H1 (cell line): ENCODE results near the gene MRPS5. TPM values are rescaled to one million over a fixed set of nuclear protein-coding genes. Genes with fewer than 3 reads are reported as not detected.

Source experiments
- CTCF ChIA-PET: fragments of 300-600 bp; sonication (Branson Sonifier 250); formaldehyde crosslinking; loops from one replicate; lab custom pipeline; 2021; ENCODE audit not compliant: partially characterized antibody; lab: Charles Lee
- POLR2A ChIA-PET: fragments of 300-600 bp; sonication (Branson Sonifier 250); formaldehyde crosslinking; loops from one replicate; lab custom pipeline; 2021; ENCODE audit warnings: inconsistent platforms; ENCODE audit not compliant: partially characterized antibody; lab: Charles Lee
- DNase-seq, 2 experiments: peaks; one replicate each; pipeline versions ENCODE4 v3.0.0 to v3.0.0-alpha.2; 2010 to 2022; ENCODE audit warnings: low spot score in 2 of 2, low read depth in 1 of 2, mixed read lengths in 1 of 2
- FAIRE-seq: peaks from 2 replicates; lab custom pipeline; 2011; peaks lifted over from hg19 to GRCh38; lab: Jason Lieb, UNC
- H2AFZ ChIP-seq: 2 replicates; pipeline ENCODE4 v1.8.1; 2012; ENCODE audit warnings: low read length, inconsistent platforms
- H2AK5ac ChIP-seq: 2 replicates; pipeline ENCODE4 v1.6.1; 2013; ENCODE audit warnings: low read depth, low read length
- H2BK120ac ChIP-seq: replicated peaks from 2 replicates; pipeline ENCODE3; 2013; ENCODE audit warnings: low read depth, low read length, inconsistent platforms
- H2BK12ac ChIP-seq: 2 replicates; pipeline ENCODE4 v1.6.1; 2013; ENCODE audit warnings: low read depth, low read length
- H2BK15ac ChIP-seq: 2 replicates; pipeline ENCODE4 v1.6.1; 2013; ENCODE audit warnings: low read length
- H2BK20ac ChIP-seq: 2 replicates; pipeline ENCODE4 v1.6.1; 2013; ENCODE audit warnings: low read length
- H2BK5ac ChIP-seq: 2 replicates; pipeline ENCODE4 v1.6.1; 2013; ENCODE audit warnings: low read depth, low read length
- H3K14ac ChIP-seq: 2 replicates; pipeline ENCODE4 v1.6.1; 2013; ENCODE audit warnings: inconsistent platforms; ENCODE audit not compliant: insufficient read length
- H3K18ac ChIP-seq: 2 replicates; pipeline ENCODE4 v1.6.1; 2013; ENCODE audit warnings: low read length; ENCODE audit errors: extremely low read depth
- H3K23ac ChIP-seq: 2 replicates; pipeline ENCODE4 v1.6.1; 2013; ENCODE audit warnings: inconsistent platforms; ENCODE audit not compliant: insufficient read length
- H3K23me2 ChIP-seq: 2 replicates; pipeline ENCODE4 v1.6.1; 2013; ENCODE audit warnings: low read depth, low read length
- H3K27ac ChIP-seq: 2 replicates; pipeline ENCODE4 v1.6.1; 2011; ENCODE audit warnings: low read depth, low read length, inconsistent platforms
- H3K27me3 ChIP-seq, 4 experiments: replicated peaks in 1 of 4; 1 replicate in 1 of 4; 2 replicates in 3 of 4; pipeline versions ENCODE4 v1.6.1 to v1.8.1; 2011 to 2013; ENCODE audit warnings: low read length in 3 of 4, mild to moderate bottlenecking in 3 of 4, inconsistent platforms in 2 of 4, mixed read lengths in 2 of 4, moderate library complexity in 1 of 4; ENCODE audit not compliant: control insufficient read depth in 3 of 4, insufficient read depth in 3 of 4; ENCODE audit errors: extremely low read depth in 1 of 4
- H3K36me3 ChIP-seq, 4 experiments: 2 replicates each; pipeline versions ENCODE4 v1.6.1 to v1.8.1; 2011 to 2013; ENCODE audit warnings: mild to moderate bottlenecking in 4 of 4, low read length in 3 of 4, moderate library complexity in 2 of 4, control low read depth in 1 of 4, inconsistent platforms in 1 of 4; ENCODE audit not compliant: insufficient read depth in 4 of 4, control insufficient read depth in 2 of 4
- H3K4ac ChIP-seq: replicated peaks from 2 replicates; pipeline ENCODE3; 2013; ENCODE audit warnings: low read length, low read depth, mixed read lengths, inconsistent platforms; ENCODE audit not compliant: insufficient read length
- H3K4me1 ChIP-seq, 4 experiments: replicated peaks in 1 of 4; 1 replicate in 1 of 4; 2 replicates in 3 of 4; pipeline versions ENCODE4 v1.6.1 to v1.8.1; 2011 to 2013; ENCODE audit warnings: low read length in 3 of 4, inconsistent platforms in 2 of 4, mixed read lengths in 1 of 4; ENCODE audit not compliant: insufficient read depth in 4 of 4, control insufficient read depth in 3 of 4
- H3K4me2 ChIP-seq, 2 experiments: 2 replicates each; pipeline versions ENCODE4 v1.6.1 to v1.8.1; 2011 to 2013; ENCODE audit warnings: low read depth in 2 of 2, low read length in 2 of 2, control low read depth in 1 of 2, inconsistent platforms in 1 of 2, mild to moderate bottlenecking in 1 of 2; ENCODE audit not compliant: insufficient read depth in 1 of 2
- H3K4me3 ChIP-seq, 4 experiments: fragments of 200-600, 300-600 bp in 1 of 4; sonication (generic), shearing (Covaris generic), sonication (Bioruptor Twin) in 1 of 4; 2 replicates each; pipeline versions ENCODE4 v1.5.1 to v1.8.1; 2011 to 2016; ENCODE audit warnings: low read length in 4 of 4, low read depth in 3 of 4, control low read depth in 2 of 4, inconsistent platforms in 2 of 4, mild to moderate bottlenecking in 2 of 4, mixed read lengths in 1 of 4, moderate library complexity in 1 of 4; ENCODE audit not compliant: insufficient read depth in 2 of 4; ENCODE audit errors: extremely low read depth in 1 of 4
- H3K56ac ChIP-seq: replicated peaks from 2 replicates; pipeline ENCODE3; 2013; ENCODE audit warnings: low read depth, mild to moderate bottlenecking, mixed read lengths, low read length, inconsistent platforms; ENCODE audit not compliant: insufficient read length
- H3K79me1 ChIP-seq: 2 replicates; pipeline ENCODE4 v1.6.1; 2013; ENCODE audit warnings: low read depth, low read length, control low read depth
- H3K79me2 ChIP-seq, 2 experiments: 2 replicates each; pipeline versions ENCODE4 v1.6.1 to v1.8.1; 2012 to 2013; ENCODE audit warnings: low read length in 2 of 2, mild to moderate bottlenecking in 2 of 2, inconsistent platforms in 1 of 2; ENCODE audit not compliant: insufficient read depth in 2 of 2, control insufficient read depth in 1 of 2
- H3K9ac ChIP-seq, 4 experiments: replicated peaks in 1 of 4; 1 replicate in 1 of 4; 2 replicates in 3 of 4; pipeline versions ENCODE4 v1.6.1 to v1.8.1; 2011 to 2013; ENCODE audit warnings: low read depth in 3 of 4, low read length in 3 of 4, control low read depth in 2 of 4, mild to moderate bottlenecking in 2 of 4, moderate library complexity in 2 of 4, inconsistent platforms in 1 of 4; ENCODE audit errors: extremely low read depth in 1 of 4
- H3K9me3 ChIP-seq, 2 experiments: 2 replicates each; pipeline versions ENCODE4 v1.6.1 to v1.8.1; 2012 to 2013; ENCODE audit warnings: mild to moderate bottlenecking in 2 of 2, moderate library complexity in 2 of 2, control low read depth in 1 of 2, inconsistent platforms in 1 of 2, low read depth in 1 of 2, low read length in 1 of 2, mixed read lengths in 1 of 2; ENCODE audit not compliant: insufficient read depth in 2 of 2
- H4K20me1 ChIP-seq, 2 experiments: replicated peaks in 1 of 2; 2 replicates each; pipeline versions ENCODE3 to v1.8.1; 2011 to 2013; ENCODE audit warnings: inconsistent platforms in 2 of 2, low read length in 2 of 2, mild to moderate bottlenecking in 1 of 2; ENCODE audit not compliant: insufficient read depth in 2 of 2, control insufficient read depth in 1 of 2
- H4K5ac ChIP-seq: 2 replicates; pipeline ENCODE4 v1.6.1; 2013; ENCODE audit warnings: low read length, low read depth, mixed read lengths, inconsistent platforms; ENCODE audit not compliant: insufficient read length
- H4K8ac ChIP-seq: 2 replicates; pipeline ENCODE4 v1.8.0; 2013; ENCODE audit warnings: mild to moderate bottlenecking, moderate library complexity, low read length, inconsistent platforms; ENCODE audit not compliant: insufficient read depth; ENCODE audit errors: extremely low read depth
- H4K91ac ChIP-seq: replicated peaks from 2 replicates; pipeline ENCODE3; 2013; ENCODE audit warnings: low read length, mixed read lengths, inconsistent platforms; ENCODE audit not compliant: insufficient read length
- ATF3 ChIP-seq: IDR thresholded peaks from 2 replicates; pipeline ENCODE4 v1.6.1; 2011; ENCODE audit warnings: low read depth, mild to moderate bottlenecking, low read length; ENCODE audit not compliant: insufficient read depth
- EP300 ChIP-seq, 2 experiments: IDR thresholded peaks; 1 replicate in 1 of 2; 2 replicates in 1 of 2; pipeline ENCODE4 v1.6.1; 2011 to 2012; ENCODE audit warnings: low read depth in 2 of 2, low read length in 2 of 2, mild to moderate bottlenecking in 2 of 2, borderline replicate concordance in 1 of 2, inconsistent platforms in 1 of 2, moderate library complexity in 1 of 2
- GTF2F1 ChIP-seq: IDR thresholded peaks from 2 replicates; pipeline ENCODE4 v1.6.1; 2012; ENCODE audit warnings: low read depth, low read length, improper control_type of control experiment, borderline replicate concordance
- HDAC2 ChIP-seq, 2 experiments: fragments of 300-600 bp in 1 of 2; sonication (generic) in 1 of 2; IDR thresholded peaks; 2 replicates each; pipeline ENCODE4 v1.6.1; 2011 to 2012; ENCODE audit warnings: low read depth in 2 of 2, low read length in 2 of 2, mild to moderate bottlenecking in 2 of 2, moderate library complexity in 2 of 2, borderline replicate concordance in 1 of 2, inconsistent platforms in 1 of 2
- JUN ChIP-seq: IDR thresholded peaks from 2 replicates; pipeline ENCODE4 v1.6.1; 2011; ENCODE audit warnings: low read depth, mild to moderate bottlenecking, improper control_type of control experiment, low read length
- KDM1A ChIP-seq: fragments of 200-600, 300-600 bp; sonication (generic); IDR thresholded peaks from 2 replicates; pipeline ENCODE4 v1.7.1; 2016; ENCODE audit warnings: mild to moderate bottlenecking, low read length, borderline replicate concordance
- RAD21 ChIP-seq, 2 experiments: IDR thresholded peaks in 1 of 2; conservative IDR thresholded peaks in 1 of 2; 2 replicates each; pipeline ENCODE4 v1.6.1; 2011; ENCODE audit warnings: low read depth in 2 of 2, low read length in 2 of 2, improper control_type of control experiment in 1 of 2, inconsistent platforms in 1 of 2, mild to moderate bottlenecking in 1 of 2, moderate library complexity in 1 of 2
- SIRT6 ChIP-seq: IDR thresholded peaks from one replicate; pipeline ENCODE4 v1.7.1; 2012; ENCODE audit warnings: low read length, inconsistent platforms
- SRF ChIP-seq: IDR thresholded peaks from 2 replicates; pipeline ENCODE4 v1.6.1; 2011; ENCODE audit warnings: mild to moderate bottlenecking, low read depth, low read length, moderate library complexity
- ZNF274 ChIP-seq: IDR thresholded peaks from 2 replicates; pipeline ENCODE4 v1.7.0; 2012; ENCODE audit warnings: low read length, borderline replicate concordance; ENCODE audit errors: extremely low read depth
- WGBS, 2 experiments: shearing (Covaris generic) in 1 of 2; methylation state at CpG; one replicate each; pipeline versions ENCODE4 v1.1.6 to v1.1.7; 2013 to 2015; ENCODE audit warnings: low lambda C conversion rate in 2 of 2, mixed read lengths in 2 of 2, inconsistent platforms in 1 of 2, low coverage in 1 of 2, missing lambda C conversion rate in 1 of 2; ENCODE audit not compliant: insufficient replicate concordance in 2 of 2, insufficient coverage in 1 of 2, insufficient read length in 1 of 2; ENCODE audit errors: extremely low coverage in 1 of 2, missing lambda C conversion rate in 1 of 2; 5-methylcytosine and 5-hydroxymethylcytosine counted together
- polyA plus RNA-seq, 7 experiments: library from polyadenylated mRNA; depleted of rRNA in 3 of 7; stranded (reverse) in 5 of 7; unstranded in 2 of 7; fragments of >200 nt in 5 of 7; fragments of 200-250 nt in 2 of 7; gene quantifications; 1 replicate in 5 of 7; 2 replicates in 1 of 7; 4 replicates in 1 of 7; pipeline versions ENCODE4 v1.2.1 to v1.2.3, GENCODE V29; 2011 to 2013; ENCODE audit warnings: missing spikeins in 2 of 7, mixed read lengths in 2 of 7
- total RNA-seq: library from RNA; stranded (reverse); fragmentation: NEBNext Ultra II Directional; extraction: Animal tissue kit (Norgen Biotek cat#: 25700); gene quantifications from 2 replicates; pipeline ENCODE4 v1.2.1, GENCODE V29; 2021

Gene MRPS5
- total and polyA plus RNA-seq, 2 of the 8 experiments (the other 6 are each of a cell fraction or from before 2014, with no cell fraction given) = 36.7 to 53.0 TPM

- Histone ChIP-seq H2AK5ac (no peak overlapping the region), H3K18ac (no peak overlapping the region), H3K4me2 (no peak overlapping the region), H3K27ac (no peak overlapping the region), H4K8ac (no peak overlapping the region), H2BK5ac (no peak overlapping the region), H3K79me1 (no peaks in the 10 kb centered on the region), H2BK12ac (no peak overlapping the region), H3K79me2 (no peaks in the 10 kb centered on the region), H3K23ac (no peak overlapping the region), H2BK20ac (no peak overlapping the region), H3K14ac (no peak overlapping the region), H3K27me3 (no peaks in the 10 kb centered on the region), H3K4me1 (no peaks in the 10 kb centered on the region; a peak in 1 of 7 replicates), H3K56ac (no peak overlapping the region), H3K9ac (no peak overlapping the region), H3K36me3 (no peaks in the 10 kb centered on the region), H4K5ac (no peak overlapping the region), H2BK120ac (no peak overlapping the region), H3K23me2 (no peaks in the 10 kb centered on the region), H3K4ac (no peak overlapping the region), H2AFZ (no peak overlapping the region), H3K9me3 (peaks cover 73 to 88% of the 10 kb centered on the region in 2 experiments), H4K20me1 (no peaks in the 10 kb centered on the region), H2BK15ac (no peak overlapping the region), H4K91ac (no peak overlapping the region), H3K4me3 (no peak overlapping the region)
- CTCF ChIA-PET = no interaction called here
- no peak for DNase-seq
- 87% methylated on average over 7 of the region's 7 CpGs; no CpG with 5 or more reads in 1 of the 2 experiments for WGBS, 2 experiments
- POLR2A ChIA-PET = no interaction called here
- FAIRE-seq = no peak
- TF ChIP-seq SIRT6 = no peak
- TF ChIP-seq EP300 (IDR thresholded peaks at IDR 0.05; ENCODE audit: borderline replicate concordance in 1 of 2, low read depth in 2 of 2, low read length in 2 of 2) = no peak
- TF ChIP-seq GTF2F1 = no peak
- TF ChIP-seq SRF = no peak
- TF ChIP-seq ZNF274 = no peak
- no peak for TF ChIP-seq JUN
- TF ChIP-seq RAD21 (IDR thresholded peaks at IDR 0.05 in 1 of 2, conservative IDR thresholded peaks at IDR 0.05 in 1 of 2; ENCODE audit: low read depth in 2 of 2, low read length in 2 of 2) = no peak
- no peak for TF ChIP-seq HDAC2 (IDR thresholded peaks at IDR 0.05; ENCODE audit: borderline replicate concordance in 1 of 2, low read depth in 2 of 2, low read length in 2 of 2)
- TF ChIP-seq KDM1A = no peak
- no peak for TF ChIP-seq ATF3
Observed at GRCh38 chr2:95050385-95051300, 71.0 kb downstream of the MRPS5 start.
